ENCODE measurements around the gene MEAK7.

The MEAK7 gene

DNA sequence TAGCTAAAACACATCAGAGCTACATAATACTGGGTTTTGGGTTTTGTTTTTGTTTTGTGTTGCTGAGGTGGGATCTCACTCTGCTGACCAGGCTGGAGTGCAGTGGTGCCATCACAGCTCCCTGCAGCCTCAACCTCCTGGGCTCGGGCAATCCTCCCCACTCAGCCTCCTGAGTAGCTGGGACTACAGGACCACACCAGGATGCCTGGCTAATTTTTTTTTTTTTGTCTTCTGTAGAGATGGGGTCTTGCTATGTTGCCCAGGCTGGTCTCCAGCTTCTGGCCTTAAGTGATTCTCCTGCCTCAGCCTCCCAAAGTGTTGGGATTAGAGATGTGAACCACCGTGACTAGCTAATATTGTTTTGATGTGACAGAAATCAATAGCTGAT, 6.2 kb downstream of the MEAK7 start:
- Histone ChIP-seq H3K9me3 (ENCODE audit: control insufficient read depth in 1 of 2, low read length in 2 of 2) (no peaks in the 10 kb centered on the region), H3K4me3 (ENCODE audit: low read depth in 1 of 2, low read length in 2 of 2) (no peak overlapping the region), H3K27ac (ENCODE audit: low read length) (no peak overlapping the region)

GRCh38 chr16:84497418-84498222, 6.8 kb downstream of the MEAK7 start:
- H3K27ac ChIP-seq (ENCODE audit: low read length), result no peak overlapping the region
- no peak overlapping the region for H3K4me3 ChIP-seq (ENCODE audit: low read depth in 1 of 2, low read length in 2 of 2)
- no peaks in the 10 kb centered on the region for H3K4me1 ChIP-seq (ENCODE audit: control insufficient read depth in 1 of 2, insufficient read depth in 2 of 2, low read length in 2 of 2)
- H3K36me3 ChIP-seq (ENCODE audit: control insufficient read depth in 1 of 2, insufficient read depth in 2 of 2, low read length in 2 of 2), result peaks cover 24 to 45% of the 10 kb centered on the region in 2 donors
- H3K27me3 ChIP-seq (ENCODE audit: low read depth, low read length), result no peaks in the 10 kb centered on the region
- H3K9me3 ChIP-seq (ENCODE audit: control insufficient read depth in 1 of 2, low read length in 2 of 2), result no peaks in the 10 kb centered on the region

More for the DNA sequence above, 6.2 kb downstream of the MEAK7 start:
- Histone ChIP-seq H3K27me3 (ENCODE audit: low read depth, low read length) (no peaks in the 10 kb centered on the region), H3K36me3 (ENCODE audit: control insufficient read depth in 1 of 2, insufficient read depth in 2 of 2, low read length in 2 of 2) (peaks cover 18 to 40% of the 10 kb centered on the region in 2 donors), H3K4me1 (ENCODE audit: control insufficient read depth in 1 of 2, insufficient read depth in 2 of 2, low read length in 2 of 2) (peaks cover 0 to 4% of the 10 kb centered on the region in 2 donors)

DNA sequence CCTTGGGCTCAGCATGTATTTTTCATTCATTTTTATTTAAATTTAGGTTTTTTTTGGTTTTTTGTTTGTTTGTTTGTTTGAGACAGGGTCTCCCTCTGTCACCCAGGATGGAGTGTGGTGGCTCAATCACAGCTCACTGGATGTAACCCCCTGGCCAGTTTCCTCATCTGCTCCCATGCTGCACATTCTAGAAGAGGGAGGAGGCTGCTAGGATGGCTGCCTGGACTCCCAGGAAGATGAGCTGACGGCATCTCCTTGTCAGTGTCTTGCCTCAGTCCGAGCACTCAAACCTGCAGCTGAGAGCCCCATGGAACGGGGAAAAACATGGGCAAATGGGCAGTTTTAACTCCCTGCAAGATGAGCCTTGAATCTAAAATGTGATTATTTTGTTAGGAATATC, 7.5 kb downstream of the MEAK7 start:
- no peaks in the 10 kb centered on the region for H3K4me1 ChIP-seq (ENCODE audit: control insufficient read depth in 1 of 2, insufficient read depth in 2 of 2, low read length in 2 of 2)
- H3K27me3 ChIP-seq (ENCODE audit: low read depth, low read length), result no peaks in the 10 kb centered on the region
- H3K9me3 ChIP-seq (ENCODE audit: control insufficient read depth in 1 of 2, low read length in 2 of 2), result no peaks in the 10 kb centered on the region
- H3K27ac ChIP-seq (ENCODE audit: low read length), result no peak overlapping the region
- H3K4me3 ChIP-seq (ENCODE audit: low read depth in 1 of 2, low read length in 2 of 2), result no peak overlapping the region
- peaks cover 24 to 45% of the 10 kb centered on the region in 2 donors for H3K36me3 ChIP-seq (ENCODE audit: control insufficient read depth in 1 of 2, insufficient read depth in 2 of 2, low read length in 2 of 2)

GRCh38 chr16:84495506-84495905, 9.0 kb downstream of the MEAK7 start:
- H3K27me3 ChIP-seq (ENCODE audit: low read depth, low read length), result no peaks in the 10 kb centered on the region
- no peak overlapping the region for H3K4me3 ChIP-seq (ENCODE audit: low read depth in 1 of 2, low read length in 2 of 2)
- H3K4me1 ChIP-seq (ENCODE audit: control insufficient read depth in 1 of 2, insufficient read depth in 2 of 2, low read length in 2 of 2), result no peaks in the 10 kb centered on the region
- H3K9me3 ChIP-seq (ENCODE audit: control insufficient read depth in 1 of 2, low read length in 2 of 2), result no peaks in the 10 kb centered on the region
- no peak overlapping the region for H3K27ac ChIP-seq (ENCODE audit: low read length)
- H3K36me3 ChIP-seq (ENCODE audit: control insufficient read depth in 1 of 2, insufficient read depth in 2 of 2, low read length in 2 of 2), result peaks cover 26 to 44% of the 10 kb centered on the region in 2 donors

DNA sequence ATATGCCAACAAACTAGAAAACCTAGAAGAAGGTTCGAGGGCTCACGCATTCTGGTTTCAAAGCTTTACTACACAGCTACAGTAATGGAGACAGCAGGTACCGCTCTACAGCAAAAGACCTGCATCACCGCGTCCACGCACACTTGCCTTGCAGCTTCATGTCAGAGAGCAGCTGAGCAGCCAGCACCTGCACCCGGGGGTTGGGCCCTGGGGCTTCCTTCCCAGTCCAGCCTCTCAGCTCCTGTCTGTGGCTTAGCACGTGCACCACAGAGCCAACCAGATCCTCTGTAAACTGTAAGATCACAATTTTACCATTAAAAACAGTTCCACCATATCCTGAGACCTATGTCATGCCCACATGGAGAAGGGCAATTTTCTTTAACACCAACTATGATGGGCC, 15.3 kb downstream of the MEAK7 start:
- Histone ChIP-seq H3K4me3 (ENCODE audit: low read depth in 1 of 2, low read length in 2 of 2) (no peak overlapping the region), H3K36me3 (ENCODE audit: control insufficient read depth in 1 of 2, insufficient read depth in 2 of 2, low read length in 2 of 2) (peaks cover 23 to 53% of the 10 kb centered on the region in 2 donors), H3K27me3 (ENCODE audit: low read depth, low read length) (no peaks in the 10 kb centered on the region), H3K9me3 (ENCODE audit: control insufficient read depth in 1 of 2, low read length in 2 of 2) (no peaks in the 10 kb centered on the region), H3K27ac (ENCODE audit: low read length) (no peak overlapping the region), H3K4me1 (ENCODE audit: control insufficient read depth in 1 of 2, insufficient read depth in 2 of 2, low read length in 2 of 2) (no peaks in the 10 kb centered on the region)

DNA sequence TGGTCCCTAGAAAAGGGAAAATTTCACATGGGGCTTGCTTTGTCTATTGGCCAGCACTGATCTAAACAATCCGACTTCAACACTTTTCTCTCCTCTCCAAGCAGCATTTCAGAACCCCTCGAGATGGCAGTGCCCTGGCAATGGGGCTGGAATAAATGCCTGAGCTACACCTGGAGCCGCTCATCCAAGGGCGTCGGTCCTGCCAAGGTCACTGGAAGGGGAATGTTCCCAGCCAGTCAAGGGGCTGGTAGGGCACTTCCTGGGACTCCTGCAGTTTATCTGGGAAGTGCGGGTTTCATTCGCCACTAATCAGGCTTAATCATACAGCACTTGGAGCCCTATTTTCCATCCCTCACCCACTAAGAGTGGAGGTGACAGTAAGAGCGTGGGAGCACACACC, 17.1 kb downstream of the MEAK7 start:
- Histone ChIP-seq H3K4me1 (ENCODE audit: control insufficient read depth in 1 of 2, insufficient read depth in 2 of 2, low read length in 2 of 2) (no peaks in the 10 kb centered on the region), H3K27me3 (ENCODE audit: low read depth, low read length) (no peaks in the 10 kb centered on the region), H3K27ac (ENCODE audit: low read length) (no peak overlapping the region), H3K36me3 (ENCODE audit: control insufficient read depth in 1 of 2, insufficient read depth in 2 of 2, low read length in 2 of 2) (peaks cover 17 to 52% of the 10 kb centered on the region in 2 donors), H3K4me3 (ENCODE audit: low read depth in 1 of 2, low read length in 2 of 2) (no peak overlapping the region), H3K9me3 (ENCODE audit: control insufficient read depth in 1 of 2, low read length in 2 of 2) (no peaks in the 10 kb centered on the region)

DNA sequence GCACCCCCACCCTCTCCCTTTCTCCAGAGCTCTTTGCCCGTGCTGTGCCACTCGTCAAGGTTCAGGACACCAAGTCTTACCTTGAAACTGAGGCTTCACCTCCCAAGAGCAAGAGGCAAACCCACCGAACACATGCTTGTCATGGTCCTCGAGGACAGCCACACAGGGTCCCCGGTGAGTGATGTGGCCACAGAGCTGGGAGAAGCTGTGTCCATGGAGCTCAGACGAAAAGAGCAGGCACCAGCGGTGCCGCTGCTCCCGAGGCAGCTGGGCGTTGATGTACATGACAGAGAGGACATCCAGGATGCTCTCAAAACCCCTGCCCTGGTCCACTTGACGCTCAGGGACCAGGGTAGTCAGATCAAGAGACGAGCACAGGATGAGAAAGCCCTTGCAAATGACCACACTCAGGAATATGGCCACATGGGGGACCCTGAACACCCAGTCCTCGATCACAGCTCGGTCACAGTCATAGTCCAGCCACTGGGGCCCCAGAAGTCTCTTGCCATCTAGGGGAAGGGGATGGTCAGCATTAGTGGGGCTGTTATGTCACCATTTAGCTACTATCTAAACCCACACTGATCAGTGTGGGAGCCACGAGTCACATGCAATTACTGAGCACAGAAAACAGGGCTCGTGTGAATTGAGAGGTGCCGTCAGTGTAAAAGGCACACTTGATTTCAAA, 17.8 kb downstream of the MEAK7 start:
- H3K36me3 ChIP-seq (ENCODE audit: control insufficient read depth in 1 of 2, insufficient read depth in 2 of 2, low read length in 2 of 2), result peaks cover 14 to 56% of the 10 kb centered on the region in 2 donors

DNA sequence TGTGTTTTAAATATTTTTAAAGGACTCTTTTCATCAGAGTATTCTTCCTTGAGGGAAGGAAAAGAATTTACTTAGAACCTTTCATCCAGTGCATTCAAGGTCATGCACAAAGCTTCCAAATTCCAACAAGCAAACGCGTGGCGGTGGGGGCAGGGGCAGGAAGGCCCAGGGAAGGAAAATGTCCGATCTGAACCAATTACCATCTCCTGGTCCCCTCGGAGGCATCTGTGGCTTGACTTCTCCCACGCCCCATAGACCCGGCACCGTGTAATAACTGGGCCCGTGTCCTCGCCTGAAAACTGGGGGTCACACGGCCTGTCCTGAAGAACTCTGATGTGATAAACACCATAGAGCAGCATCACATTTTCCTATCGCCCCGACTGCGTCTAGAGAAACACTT, 18.3 kb downstream of the MEAK7 start:
- Histone ChIP-seq H3K27ac (ENCODE audit: low read length) (no peak overlapping the region), H3K9me3 (ENCODE audit: control insufficient read depth in 1 of 2, low read length in 2 of 2) (no peaks in the 10 kb centered on the region), H3K4me3 (ENCODE audit: low read depth in 1 of 2, low read length in 2 of 2) (no peak overlapping the region), H3K27me3 (ENCODE audit: low read depth, low read length) (no peaks in the 10 kb centered on the region), H3K36me3 (ENCODE audit: control insufficient read depth in 1 of 2, insufficient read depth in 2 of 2, low read length in 2 of 2) (peaks cover 14 to 61% of the 10 kb centered on the region in 2 donors), H3K4me1 (ENCODE audit: control insufficient read depth in 1 of 2, insufficient read depth in 2 of 2, low read length in 2 of 2) (no peaks in the 10 kb centered on the region)

More for the DNA sequence above, 17.8 kb downstream of the MEAK7 start:
- Histone ChIP-seq H3K9me3 (ENCODE audit: control insufficient read depth in 1 of 2, low read length in 2 of 2) (no peaks in the 10 kb centered on the region), H3K4me1 (ENCODE audit: control insufficient read depth in 1 of 2, insufficient read depth in 2 of 2, low read length in 2 of 2) (no peaks in the 10 kb centered on the region), H3K27me3 (ENCODE audit: low read depth, low read length) (no peaks in the 10 kb centered on the region), H3K4me3 (ENCODE audit: low read depth in 1 of 2, low read length in 2 of 2) (no peak overlapping the region), H3K27ac (ENCODE audit: low read length) (no peak overlapping the region)

- no peaks in the 10 kb centered on the region for H3K9me3 ChIP-seq (ENCODE audit: control insufficient read depth in 1 of 2, low read length in 2 of 2)
- no peaks in the 10 kb centered on the region for H3K27me3 ChIP-seq (ENCODE audit: low read depth, low read length)
- H3K4me1 ChIP-seq (ENCODE audit: control insufficient read depth in 1 of 2, insufficient read depth in 2 of 2, low read length in 2 of 2), result no peaks in the 10 kb centered on the region
- H3K27ac ChIP-seq (ENCODE audit: low read length), result no peak overlapping the region
- H3K36me3 ChIP-seq (ENCODE audit: control insufficient read depth in 1 of 2, insufficient read depth in 2 of 2, low read length in 2 of 2), result peaks cover 14 to 63% of the 10 kb centered on the region in 2 donors
- no peak overlapping the region for H3K4me3 ChIP-seq (ENCODE audit: low read depth in 1 of 2, low read length in 2 of 2)
Measured at GRCh38 chr16:84485255-84486010, 19.0 kb downstream of the MEAK7 start.

- H3K4me3 ChIP-seq (ENCODE audit: low read depth in 1 of 2, low read length in 2 of 2), result no peak overlapping the region
- H3K4me1 ChIP-seq (ENCODE audit: control insufficient read depth in 1 of 2, insufficient read depth in 2 of 2, low read length in 2 of 2), result no peaks in the 10 kb centered on the region
- no peak overlapping the region for H3K27ac ChIP-seq (ENCODE audit: low read length)
- no peaks in the 10 kb centered on the region for H3K9me3 ChIP-seq (ENCODE audit: control insufficient read depth in 1 of 2, low read length in 2 of 2)
- peaks cover 10 to 64% of the 10 kb centered on the region in 2 donors for H3K36me3 ChIP-seq (ENCODE audit: control insufficient read depth in 1 of 2, insufficient read depth in 2 of 2, low read length in 2 of 2)
- H3K27me3 ChIP-seq (ENCODE audit: low read depth, low read length), result no peaks in the 10 kb centered on the region
Measured at GRCh38 chr16:84484579-84485254, 19.7 kb downstream of the MEAK7 start.

Measured in muscle layer of duodenum (tissue), 2 donors.